DND-41 (cell line): ENCODE data around the gene GPR31.

Experiments
- ATAC-seq: fragments of 200-7000 bp; cut with Tn5 transposase; 3 replicates; pipeline ENCODE4 v1.9.1; 2021; ENCODE audit warnings: low read depth; ENCODE audit not compliant: insufficient read depth
- DNase-seq: peaks from one replicate; pipeline ENCODE4 v3.0.0-alpha.2; 2020
- H2AFZ ChIP-seq: 2 replicates; pipeline ENCODE4 v1.6.0; 2012; ENCODE audit warnings: low read depth, low read length
- H3K27ac ChIP-seq: 2 replicates; pipeline ENCODE4 v1.5.1; 2012; ENCODE audit warnings: low read length, inconsistent platforms
- H3K27me3 ChIP-seq: fragments of 200-600 bp; sonication (generic); 2 replicates; pipeline ENCODE4 v1.6.0; 2012; ENCODE audit warnings: low read length, mild to moderate bottlenecking, inconsistent platforms; ENCODE audit not compliant: insufficient read depth, poor library complexity
- H3K36me3 ChIP-seq: 2 replicates; pipeline ENCODE4 v1.5.1; 2012; ENCODE audit warnings: low read length, inconsistent platforms; ENCODE audit not compliant: insufficient read depth
- H3K4me1 ChIP-seq: 2 replicates; pipeline ENCODE4 v1.5.1; 2012; ENCODE audit warnings: mild to moderate bottlenecking, low read length; ENCODE audit not compliant: insufficient read depth
- H3K4me2 ChIP-seq: 2 replicates; pipeline ENCODE4 v1.6.0; 2012; ENCODE audit warnings: mild to moderate bottlenecking, moderate library complexity, low read length, inconsistent platforms; ENCODE audit not compliant: insufficient read depth
- H3K4me3 ChIP-seq, 2 experiments: fragments of 200-600 bp in 1 of 2; shearing (Covaris generic) in 1 of 2; 2 replicates each; pipeline ENCODE4 v1.5.1; 2012 to 2016; ENCODE audit warnings: inconsistent platforms in 2 of 2, low read length in 2 of 2, mild to moderate bottlenecking in 2 of 2, low read depth in 1 of 2, moderate library complexity in 1 of 2
- H3K79me2 ChIP-seq: 2 replicates; pipeline ENCODE4 v1.6.0; 2012; ENCODE audit warnings: low read length, inconsistent platforms; ENCODE audit not compliant: insufficient read depth
- H3K9ac ChIP-seq: 2 replicates; pipeline ENCODE4 v1.6.0; 2012; ENCODE audit warnings: low read depth, mild to moderate bottlenecking, inconsistent platforms, low read length, moderate library complexity
- H3K9me3 ChIP-seq: 2 replicates; pipeline ENCODE4 v1.5.1; 2012; ENCODE audit warnings: low read length, moderate library complexity, mild to moderate bottlenecking, inconsistent platforms; ENCODE audit not compliant: insufficient read depth, severe bottlenecking
- H4K20me1 ChIP-seq: 2 replicates; pipeline ENCODE4 v1.6.0; 2012; ENCODE audit warnings: low read length; ENCODE audit not compliant: insufficient read depth
- CTCF ChIP-seq: IDR thresholded peaks from 2 replicates; pipeline ENCODE4 v1.5.1; 2012; ENCODE audit warnings: borderline replicate concordance, low read length, moderate library complexity, mild to moderate bottlenecking; ENCODE audit not compliant: poor library complexity, severe bottlenecking; ENCODE audit errors: extremely low read depth
- EZH2 ChIP-seq: IDR thresholded peaks from 3 replicates; pipeline ENCODE4 v1.6.1; 2012; ENCODE audit warnings: borderline replicate concordance, low read depth, mild to moderate bottlenecking, moderate library complexity, low read length, inconsistent platforms; ENCODE audit not compliant: severe bottlenecking

The GPR31 gene

DNA sequence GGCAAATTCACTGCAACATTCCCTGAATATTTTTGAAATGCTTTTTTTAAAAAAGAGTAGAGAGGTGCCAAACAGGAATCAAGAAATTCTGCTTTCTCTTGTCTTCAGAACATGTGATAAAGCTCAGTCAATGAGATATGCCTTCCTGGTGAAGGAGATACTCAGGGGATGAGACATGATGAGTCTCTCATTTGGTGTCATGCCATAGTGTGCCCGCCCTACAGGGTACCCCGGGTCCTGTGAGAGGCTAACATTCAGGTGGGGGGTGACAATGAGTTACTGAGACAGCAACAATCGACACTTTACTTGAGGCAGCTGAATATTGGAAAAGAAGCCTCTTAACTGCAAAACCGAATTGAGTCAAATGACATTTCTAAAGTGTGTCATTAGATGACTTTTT, 28.2 kb downstream of the GPR31 start:
- Histone ChIP-seq H3K9me3 (no peaks in the 10 kb centered on the region), H3K27me3 (no peaks in the 10 kb centered on the region), H3K9ac (no peak overlapping the region), H3K79me2 (no peaks in the 10 kb centered on the region), H2AFZ (no peak overlapping the region), H3K27ac (no peak overlapping the region), H3K4me1 (no peaks in the 10 kb centered on the region), H3K36me3 (no peaks in the 10 kb centered on the region), H3K4me3 (no peak overlapping the region), H4K20me1 (no peaks in the 10 kb centered on the region), H3K4me2 (no peak overlapping the region)
- no peak for TF ChIP-seq CTCF
- DNase-seq = no peak
- ATAC-seq = no peak

DNA sequence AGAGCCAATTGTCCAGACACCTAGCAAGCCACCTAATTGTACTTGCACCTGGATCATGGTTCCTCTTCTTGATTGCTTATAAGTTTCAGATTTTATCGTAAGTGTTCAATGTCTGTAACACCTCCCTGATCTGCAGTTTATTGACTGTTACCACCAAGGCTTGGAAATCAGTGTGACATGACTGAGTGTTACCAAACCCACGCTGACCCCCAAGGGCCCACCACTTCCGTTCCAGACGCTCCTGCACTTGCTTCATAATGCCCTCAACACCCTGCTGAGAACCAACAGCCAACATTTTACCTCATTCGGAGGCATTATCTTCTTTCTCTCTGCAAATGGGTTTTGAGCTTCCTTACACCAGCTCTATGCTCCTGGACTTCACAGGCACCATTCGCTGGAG, 28.6 kb downstream of the GPR31 start:
- TF ChIP-seq CTCF = no peak
- TF ChIP-seq EZH2 = no peak
- no peaks in the 10 kb centered on the region for H3K27me3 ChIP-seq
- no peaks in the 10 kb centered on the region for H3K36me3 ChIP-seq
- H3K4me3 ChIP-seq = no peak overlapping the region
- H3K4me1 ChIP-seq = no peaks in the 10 kb centered on the region
- no peaks in the 10 kb centered on the region for H3K9me3 ChIP-seq
- no peaks in the 10 kb centered on the region for H4K20me1 ChIP-seq
- H2AFZ ChIP-seq = no peak overlapping the region
- H3K9ac ChIP-seq = no peak overlapping the region
- ATAC-seq (0 out of 3 replicates have a peak, but pooled peaks have one; percentile 39), DNase-seq (no peak)
- no peak overlapping the region for H3K27ac ChIP-seq
- H3K79me2 ChIP-seq = no peaks in the 10 kb centered on the region
- H3K4me2 ChIP-seq = no peak overlapping the region

DNA sequence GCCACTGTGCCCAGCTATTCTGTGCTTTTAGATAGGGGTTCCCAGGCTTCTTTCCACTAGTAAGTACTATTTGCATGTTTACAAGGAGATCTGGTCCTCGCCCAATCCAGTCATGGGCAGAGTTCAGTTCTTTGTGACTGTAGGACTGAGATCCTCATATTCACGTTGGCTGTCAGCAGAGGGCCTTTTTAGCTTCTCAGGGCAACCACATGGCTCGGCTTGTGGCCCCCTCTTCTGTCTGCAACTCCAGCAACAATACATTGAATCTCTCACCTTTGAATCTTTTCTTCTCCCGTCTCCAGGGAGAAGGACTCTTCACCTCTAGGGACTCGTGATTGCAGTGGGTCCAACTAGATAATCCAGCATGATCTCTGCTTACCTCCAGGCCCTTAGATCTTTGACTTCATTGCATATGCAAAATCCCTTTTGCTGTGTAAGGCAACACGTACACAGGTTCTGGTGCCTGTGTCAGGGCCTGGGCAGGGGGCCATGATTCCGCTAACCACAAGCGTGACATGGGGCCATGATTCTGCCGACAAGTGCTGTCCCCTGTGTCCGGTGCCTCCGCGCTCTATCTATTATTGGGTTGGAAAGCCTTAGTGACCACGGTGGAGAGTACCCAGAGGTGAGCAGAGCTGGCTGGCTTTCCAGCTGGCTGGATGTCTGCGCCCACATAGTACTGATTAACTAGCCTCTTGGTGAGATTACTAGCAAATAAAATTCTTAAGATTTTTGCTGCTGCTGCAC, 29.8 kb downstream of the GPR31 start:
- Histone ChIP-seq H4K20me1 (no peaks in the 10 kb centered on the region), H2AFZ (no peak overlapping the region), H3K9me3 (no peaks in the 10 kb centered on the region), H3K79me2 (no peaks in the 10 kb centered on the region), H3K4me2 (no peak overlapping the region), H3K9ac (no peak overlapping the region), H3K4me3 (no peak overlapping the region), H3K4me1 (no peaks in the 10 kb centered on the region), H3K27ac (no peak overlapping the region), H3K27me3 (no peaks in the 10 kb centered on the region), H3K36me3 (no peaks in the 10 kb centered on the region)
- DNase-seq (no peak), ATAC-seq (no peak)
- no peak for TF ChIP-seq EZH2

DNA sequence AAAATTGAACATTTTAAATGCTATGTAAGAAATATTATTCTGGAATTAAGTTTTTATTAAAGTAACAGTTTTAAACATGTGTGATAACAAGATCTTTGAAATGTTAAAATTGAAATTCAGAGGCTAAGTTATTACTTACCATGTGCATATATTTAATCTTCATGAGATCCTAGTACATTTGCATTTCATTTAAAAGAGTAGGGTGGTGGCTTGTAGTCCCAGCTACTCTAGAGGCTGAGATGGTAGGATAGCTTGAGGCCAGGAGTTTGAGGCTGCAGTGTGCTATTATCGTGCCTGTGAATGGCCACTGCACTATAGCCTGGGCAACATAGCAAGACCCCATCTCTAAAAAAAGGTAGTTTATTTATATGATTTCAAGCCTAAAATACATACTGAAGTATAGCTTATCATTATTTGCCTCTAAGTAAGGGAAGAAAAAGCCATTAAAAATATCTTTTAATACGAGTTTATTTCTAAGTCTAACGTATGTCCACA, 31.9 kb downstream of the GPR31 start:
- Histone ChIP-seq H3K27ac (no peak overlapping the region), H3K4me3 (no peak overlapping the region), H3K79me2 (no peaks in the 10 kb centered on the region), H3K36me3 (no peaks in the 10 kb centered on the region), H3K9ac (no peak overlapping the region), H3K4me1 (no peaks in the 10 kb centered on the region), H3K27me3 (no peaks in the 10 kb centered on the region), H2AFZ (no peak overlapping the region), H3K4me2 (no peak overlapping the region), H3K9me3 (no peaks in the 10 kb centered on the region), H4K20me1 (no peaks in the 10 kb centered on the region)
- ATAC-seq (no peak), DNase-seq (no peak)
- TF ChIP-seq EZH2 = no peak
